PC-3 (cell line): ENCODE data around the gene DMGDH. TPM values are rescaled to one million over a fixed set of nuclear protein-coding genes. Genes with fewer than 3 reads are reported as not detected.
A peak's percentile ranks its signal among the peaks of the same experiment; 100 is the strongest.

Experiments
- ATAC-seq: fragments of 200-7000 bp; cut with Tn5 transposase; 2 replicates; pipeline ENCODE4 v1.9.1; 2020; ENCODE audit warnings: mild to moderate bottlenecking, moderate library complexity
- BruUV-seq: library from RNA; stranded (reverse); fragments of 400-500 nt; replicated peaks from 2 replicates; lab custom pipeline; 2021; lab: Mats Ljungman, UMichigan
- CTCF ChIA-PET: fragments of 300-600 bp; sonication (Branson Sonifier 250); formaldehyde crosslinking; loops from one replicate; lab custom pipeline; 2022; ENCODE audit warnings: antibody characterized with exemption; lab: Charles Lee
- POLR2A ChIA-PET: fragments of 300-600 bp; sonication (Branson Sonifier 250); formaldehyde crosslinking; loops from one replicate; lab custom pipeline; 2022; ENCODE audit warnings: antibody characterized with exemption; ENCODE audit not compliant: unreplicated experiment; lab: Charles Lee
- DNase-seq: peaks from one replicate; pipeline ENCODE4 v3.0.0-alpha.2; 2015
- H2AFZ ChIP-seq: fragments of 300-600 bp; sonication (generic); 2 replicates; pipeline ENCODE4 v1.6.0; 2016; ENCODE audit warnings: antibody characterized with exemption, low read length
- H3F3A ChIP-seq: fragments of 300-600 bp; sonication (generic); one replicate; pipeline ENCODE4 v1.6.0; 2017; ENCODE audit warnings: antibody characterized with exemption, low read length, control low read depth, mild to moderate bottlenecking; ENCODE audit not compliant: unreplicated experiment
- H3K27ac ChIP-seq: fragments of 300-600 bp; sonication (generic); 2 replicates; pipeline ENCODE4 v1.5.1; 2016; ENCODE audit warnings: mild to moderate bottlenecking, low read length
- H3K27me3 ChIP-seq: fragments of 300-600 bp; sonication (generic); 2 replicates; pipeline ENCODE4 v1.6.1; 2016; ENCODE audit warnings: low read length, mixed read lengths
- H3K36me3 ChIP-seq: fragments of 300-600 bp; sonication (generic); 2 replicates; pipeline ENCODE4 v1.6.1; 2016; ENCODE audit warnings: low read depth, mixed run types, low read length, mixed read lengths
- H3K4me1 ChIP-seq: fragments of 300-600 bp; sonication (generic); 2 replicates; pipeline ENCODE4 v1.5.1; 2016; ENCODE audit warnings: low read length; ENCODE audit not compliant: insufficient read depth
- H3K4me2 ChIP-seq: fragments of 300-600 bp; sonication (generic); 2 replicates; pipeline ENCODE4 v1.6.0; 2016; ENCODE audit warnings: low read length
- H3K4me3 ChIP-seq: fragments of 300-600 bp; sonication (generic); 2 replicates; pipeline ENCODE4 v1.5.1; 2016; ENCODE audit warnings: mild to moderate bottlenecking, low read length, mixed read lengths
- H3K79me2 ChIP-seq: fragments of 300-600 bp; sonication (generic); 2 replicates; pipeline ENCODE4 v1.6.1; 2017; ENCODE audit warnings: low read length, mixed read lengths
- H3K9ac ChIP-seq: fragments of 300-600 bp; sonication (generic); 2 replicates; pipeline ENCODE4 v1.6.0; 2016; ENCODE audit warnings: mild to moderate bottlenecking, low read length
- H3K9me2 ChIP-seq: fragments of 300-600 bp; sonication (generic); replicated peaks from 2 replicates; pipeline ENCODE4 v1.6.1; 2016; ENCODE audit warnings: mixed run types, low read length, mixed read lengths
- H3K9me3 ChIP-seq: fragments of 300-600 bp; sonication (generic); 2 replicates; pipeline ENCODE4 v1.6.1; 2016; ENCODE audit warnings: low read length, mixed read lengths
- H4K20me1 ChIP-seq: fragments of 300-600 bp; sonication (generic); 2 replicates; pipeline ENCODE4 v1.6.1; 2016; ENCODE audit warnings: low read length, mixed read lengths
- EZH2 ChIP-seq: fragments of 300-600 bp; sonication (generic); IDR thresholded peaks from one replicate; pipeline ENCODE4 v1.6.1; 2017; ENCODE audit warnings: antibody characterized with exemption, mild to moderate bottlenecking, low read length; ENCODE audit not compliant: unreplicated experiment
- EZH2phosphoT487 ChIP-seq: fragments of 300-600 bp; sonication (generic); IDR thresholded peaks from 2 replicates; pipeline ENCODE4 v1.6.1; 2018; ENCODE audit warnings: mild to moderate bottlenecking, antibody characterized with exemption, low read length, borderline replicate concordance
- intact Hi-C: fragments of 100-400 bp; cut with micrococcal nuclease; formaldehyde crosslinking; loops from 2 replicates; pipeline ENCODE4 v1.9.0; 2023
- total RNA-seq: library from RNA; depleted of rRNA; stranded (reverse); fragments of >200 nt; gene quantifications from 2 replicates; pipeline ENCODE4 v1.2.3, GENCODE V29; 2014
- TF ChIP-seq, protein P1 (sequence below): fragments of 300-600 bp; sonication (generic); conservative IDR thresholded peaks from 2 replicates; pipeline ENCODE4 v1.5.1; 2017; ENCODE audit warnings: antibody characterized with exemption, low read depth, mild to moderate bottlenecking, low read length

The DMGDH gene
- total RNA-seq, 1 experiment from 2014 or later, result not detected

DNA sequence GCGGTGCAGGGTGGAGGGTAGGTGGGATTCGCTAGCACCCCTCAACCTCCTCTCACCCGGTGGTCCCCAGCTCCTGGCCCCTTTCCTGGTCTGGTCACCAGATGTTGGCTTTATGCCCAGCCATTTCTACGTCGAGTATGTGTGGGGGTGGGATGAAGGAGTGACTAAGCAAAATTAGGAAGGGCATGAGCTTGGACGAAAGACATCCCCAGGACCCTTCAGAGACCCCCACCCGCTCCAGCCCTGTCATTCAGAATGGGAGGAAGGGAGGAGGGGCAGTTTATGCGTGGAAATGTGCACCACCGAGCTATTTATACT is 835 bp upstream of the DMGDH start:
- no peaks in the 10 kb centered on the region for H3F3A ChIP-seq
- H3K4me1 ChIP-seq, result peaks cover 8% of the 10 kb centered on the region; the same call in 1 of the 2 replicates
- no peaks in the 10 kb centered on the region for H3K79me2 ChIP-seq
- 0 out of 2 replicates have a peak, but pooled peaks cover 4% of the 10 kb centered on the region for H3K9me3 ChIP-seq
- no peaks in the 10 kb centered on the region for H3K9me2 ChIP-seq
- H4K20me1 ChIP-seq, result no peaks in the 10 kb centered on the region
- H3K9ac ChIP-seq, result no peak overlapping the region
- H3K4me3 ChIP-seq, result no peak overlapping the region
- DNase-seq, result no peak
- H3K27me3 ChIP-seq, result no peaks in the 10 kb centered on the region
- BruUV-seq, result no TSS peak
- no peaks in the 10 kb centered on the region for H3K36me3 ChIP-seq
- ChIA-PET POLR2A (interaction anchor here (0.6 kb wide), 1 partner anchor 1208 kb away, joined by 5 read pairs; no protein-coding TSS in a partner anchor), CTCF (no interaction called here)
- intact Hi-C loops, result no loop called here
- TF ChIP-seq EZH2, result no peak
- TF ChIP-seq, protein P1, sequence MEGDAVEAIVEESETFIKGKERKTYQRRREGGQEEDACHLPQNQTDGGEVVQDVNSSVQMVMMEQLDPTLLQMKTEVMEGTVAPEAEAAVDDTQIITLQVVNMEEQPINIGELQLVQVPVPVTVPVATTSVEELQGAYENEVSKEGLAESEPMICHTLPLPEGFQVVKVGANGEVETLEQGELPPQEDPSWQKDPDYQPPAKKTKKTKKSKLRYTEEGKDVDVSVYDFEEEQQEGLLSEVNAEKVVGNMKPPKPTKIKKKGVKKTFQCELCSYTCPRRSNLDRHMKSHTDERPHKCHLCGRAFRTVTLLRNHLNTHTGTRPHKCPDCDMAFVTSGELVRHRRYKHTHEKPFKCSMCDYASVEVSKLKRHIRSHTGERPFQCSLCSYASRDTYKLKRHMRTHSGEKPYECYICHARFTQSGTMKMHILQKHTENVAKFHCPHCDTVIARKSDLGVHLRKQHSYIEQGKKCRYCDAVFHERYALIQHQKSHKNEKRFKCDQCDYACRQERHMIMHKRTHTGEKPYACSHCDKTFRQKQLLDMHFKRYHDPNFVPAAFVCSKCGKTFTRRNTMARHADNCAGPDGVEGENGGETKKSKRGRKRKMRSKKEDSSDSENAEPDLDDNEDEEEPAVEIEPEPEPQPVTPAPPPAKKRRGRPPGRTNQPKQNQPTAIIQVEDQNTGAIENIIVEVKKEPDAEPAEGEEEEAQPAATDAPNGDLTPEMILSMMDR, result no peak
- TF ChIP-seq EZH2phosphoT487, result no peak
- H3K4me2 ChIP-seq, result no peak overlapping the region
- H3K27ac ChIP-seq, result no peak overlapping the region
- no peak overlapping the region for H2AFZ ChIP-seq
- no peak for ATAC-seq

DNA sequence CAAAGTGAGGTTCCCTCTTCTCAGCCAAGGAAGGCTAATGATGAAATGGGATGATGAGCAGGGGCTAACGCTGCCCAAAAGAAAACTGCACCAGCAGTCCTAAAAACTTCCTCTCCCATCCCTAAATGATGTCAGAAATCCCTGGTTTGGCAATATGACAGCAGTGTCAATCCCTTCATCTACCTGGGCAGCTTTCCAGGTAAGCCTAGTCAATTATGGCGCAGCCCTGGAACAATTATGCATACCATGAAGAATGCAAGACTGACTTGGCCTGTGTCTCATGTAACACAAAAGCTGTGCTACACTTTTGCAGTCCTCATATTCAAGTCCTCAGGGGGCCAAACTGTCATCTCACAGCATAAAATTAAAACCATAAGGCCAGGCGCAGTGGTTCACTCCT is 7.0 kb downstream of the DMGDH start:
- intact Hi-C loops, result no loop called here
- Histone ChIP-seq H3K9me3 (no peaks in the 10 kb centered on the region), H3K4me1 (no peaks in the 10 kb centered on the region), H3K9ac (no peak overlapping the region), H3K4me2 (no peak overlapping the region), H4K20me1 (no peaks in the 10 kb centered on the region), H3K27me3 (no peaks in the 10 kb centered on the region), H3K79me2 (no peaks in the 10 kb centered on the region), H3K9me2 (no peaks in the 10 kb centered on the region), H2AFZ (no peak overlapping the region), H3K36me3 (no peaks in the 10 kb centered on the region), H3K27ac (no peak overlapping the region), H3K4me3 (no peak overlapping the region), H3F3A (no peaks in the 10 kb centered on the region)
- TF ChIP-seq EZH2 (no peak), EZH2phosphoT487 (no peak)
- TF ChIP-seq, protein P1, result no peak
- BruUV-seq, result no TSS peak
- ATAC-seq, result no peak
- ChIA-PET POLR2A (interaction anchor here (0.7 kb wide), 1 partner anchor 1371 kb away, joined by 8 read pairs; no protein-coding TSS in a partner anchor), CTCF (interaction anchor here (1.0 kb wide), 1 partner anchor 71 kb away, joined by 3 read pairs; no protein-coding TSS in a partner anchor)
- DNase-seq, result peak; percentile 23

DNA sequence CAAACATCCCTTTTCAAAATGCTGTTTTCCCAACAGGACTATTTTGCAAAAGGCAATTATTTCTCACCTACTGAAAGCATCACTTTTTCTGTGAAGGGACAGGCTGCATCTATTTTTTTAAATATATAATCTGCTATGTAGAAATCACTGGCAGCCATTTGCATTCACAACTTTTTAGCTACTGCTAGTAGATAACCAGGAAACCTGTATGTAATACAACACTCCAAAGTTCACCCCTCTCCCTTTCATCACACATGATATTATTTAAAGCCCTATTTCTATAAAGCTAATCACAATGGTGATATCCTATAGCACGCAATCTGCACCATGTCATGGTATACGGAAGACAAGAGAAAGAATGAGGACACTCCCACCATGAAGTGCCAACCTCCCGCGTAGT is 9.8 kb downstream of the DMGDH start:
- no peak overlapping the region for H2AFZ ChIP-seq
- no peak for DNase-seq
- H3F3A ChIP-seq, result no peaks in the 10 kb centered on the region
- H3K9me3 ChIP-seq, result no peaks in the 10 kb centered on the region
- no peaks in the 10 kb centered on the region for H3K79me2 ChIP-seq
- intact Hi-C loops, result no loop called here
- H3K27me3 ChIP-seq, result no peaks in the 10 kb centered on the region
- no peak overlapping the region for H3K4me2 ChIP-seq
- no peaks in the 10 kb centered on the region for H4K20me1 ChIP-seq
- no TSS peak for BruUV-seq
- no peak for ATAC-seq
- TF ChIP-seq, protein P1, result no peak
- TF ChIP-seq EZH2phosphoT487 (no peak), EZH2 (no peak)
- no peak overlapping the region for H3K27ac ChIP-seq
- CTCF ChIA-PET, result no interaction called here
- H3K9me2 ChIP-seq, result no peaks in the 10 kb centered on the region
- H3K4me3 ChIP-seq, result no peak overlapping the region
- H3K36me3 ChIP-seq, result no peaks in the 10 kb centered on the region
- no peak overlapping the region for H3K9ac ChIP-seq
- POLR2A ChIA-PET, result no interaction called here
- no peaks in the 10 kb centered on the region for H3K4me1 ChIP-seq
